Measurements from ENCODE around the gene DAG1. TPM values are rescaled to one million over a fixed set of nuclear protein-coding genes. Genes with fewer than 3 reads are reported as not detected.

The DAG1 gene
- total RNA-seq, 1 donor from 2014 or later, result 67.5 TPM

DNA sequence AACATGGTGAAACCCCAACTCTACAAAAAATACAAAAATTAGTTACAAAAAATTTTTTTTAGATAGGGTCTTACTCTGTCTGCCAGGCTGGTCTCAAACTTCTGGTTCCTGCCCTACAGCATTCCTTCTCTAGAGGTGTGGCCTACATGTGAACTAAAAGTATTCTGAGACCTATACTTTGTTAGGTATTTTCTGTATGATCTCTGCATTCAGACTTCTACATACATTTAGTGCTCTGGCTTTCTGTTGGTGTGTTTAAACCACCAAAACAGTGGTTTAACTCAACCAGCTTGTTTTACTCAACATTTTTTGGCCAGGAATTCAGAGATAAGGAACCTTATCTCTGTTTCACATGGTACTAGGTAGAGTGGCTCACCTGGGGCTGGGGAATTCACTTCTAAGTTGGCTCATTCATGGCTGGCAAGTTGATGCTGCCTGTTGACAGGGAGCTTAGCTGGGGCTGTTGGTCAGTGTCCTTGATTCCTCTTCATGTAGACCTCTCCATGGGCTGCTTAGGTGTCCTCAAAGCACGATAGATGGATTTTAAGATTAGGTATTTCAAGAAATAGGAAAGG, 42.8 kb downstream of the DAG1 start:
- H3K27me3 Mint-ChIP-seq (ENCODE audit: insufficient read depth, low read depth), result peaks cover 2% of the 10 kb centered on the region
- H3K27ac ChIP-seq, result no peak overlapping the region
- no peaks in the 10 kb centered on the region for H3K4me1 ChIP-seq
- TF ChIP-seq EZH2phosphoT487 (IDR thresholded peaks at IDR 0.05) (no peak), EZH2 (IDR thresholded peaks at IDR 0.05) (no peak)
- TF ChIP-seq, protein P1, sequence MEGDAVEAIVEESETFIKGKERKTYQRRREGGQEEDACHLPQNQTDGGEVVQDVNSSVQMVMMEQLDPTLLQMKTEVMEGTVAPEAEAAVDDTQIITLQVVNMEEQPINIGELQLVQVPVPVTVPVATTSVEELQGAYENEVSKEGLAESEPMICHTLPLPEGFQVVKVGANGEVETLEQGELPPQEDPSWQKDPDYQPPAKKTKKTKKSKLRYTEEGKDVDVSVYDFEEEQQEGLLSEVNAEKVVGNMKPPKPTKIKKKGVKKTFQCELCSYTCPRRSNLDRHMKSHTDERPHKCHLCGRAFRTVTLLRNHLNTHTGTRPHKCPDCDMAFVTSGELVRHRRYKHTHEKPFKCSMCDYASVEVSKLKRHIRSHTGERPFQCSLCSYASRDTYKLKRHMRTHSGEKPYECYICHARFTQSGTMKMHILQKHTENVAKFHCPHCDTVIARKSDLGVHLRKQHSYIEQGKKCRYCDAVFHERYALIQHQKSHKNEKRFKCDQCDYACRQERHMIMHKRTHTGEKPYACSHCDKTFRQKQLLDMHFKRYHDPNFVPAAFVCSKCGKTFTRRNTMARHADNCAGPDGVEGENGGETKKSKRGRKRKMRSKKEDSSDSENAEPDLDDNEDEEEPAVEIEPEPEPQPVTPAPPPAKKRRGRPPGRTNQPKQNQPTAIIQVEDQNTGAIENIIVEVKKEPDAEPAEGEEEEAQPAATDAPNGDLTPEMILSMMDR (IDR thresholded peaks at IDR 0.05), result no peak
- H3K79me2 ChIP-seq (ENCODE audit: low read depth), result peaks cover 32% of the 10 kb centered on the region
- DNase-seq (ENCODE audit: low spot score), result no peak
- H3K36me3 ChIP-seq, result peaks cover 10% of the 10 kb centered on the region
- no peak overlapping the region for H3K4me2 ChIP-seq
- peaks cover 33% of the 10 kb centered on the region for H3K36me3 Mint-ChIP-seq
- H3K4me3 ChIP-seq, result no peak overlapping the region
- peaks cover 2% of the 10 kb centered on the region for H3F3A ChIP-seq (ENCODE audit: low read depth)
- no peak overlapping the region for H2AFZ ChIP-seq (replicated peaks)
- H3K9ac ChIP-seq, result no peak overlapping the region
- H3K9me3 Mint-ChIP-seq, result no peaks in the 10 kb centered on the region
- no peaks in the 10 kb centered on the region for H3K4me1 Mint-ChIP-seq
- no peak overlapping the region for H3K27ac Mint-ChIP-seq
- H3K4me3 Mint-ChIP-seq, result no peak overlapping the region
- H4K20me1 ChIP-seq (ENCODE audit: low read depth), result peaks cover 24% of the 10 kb centered on the region
- H3K9me3 ChIP-seq (ENCODE audit: low read depth), result no peaks in the 10 kb centered on the region
- no peaks in the 10 kb centered on the region for H3K27me3 ChIP-seq

DNA sequence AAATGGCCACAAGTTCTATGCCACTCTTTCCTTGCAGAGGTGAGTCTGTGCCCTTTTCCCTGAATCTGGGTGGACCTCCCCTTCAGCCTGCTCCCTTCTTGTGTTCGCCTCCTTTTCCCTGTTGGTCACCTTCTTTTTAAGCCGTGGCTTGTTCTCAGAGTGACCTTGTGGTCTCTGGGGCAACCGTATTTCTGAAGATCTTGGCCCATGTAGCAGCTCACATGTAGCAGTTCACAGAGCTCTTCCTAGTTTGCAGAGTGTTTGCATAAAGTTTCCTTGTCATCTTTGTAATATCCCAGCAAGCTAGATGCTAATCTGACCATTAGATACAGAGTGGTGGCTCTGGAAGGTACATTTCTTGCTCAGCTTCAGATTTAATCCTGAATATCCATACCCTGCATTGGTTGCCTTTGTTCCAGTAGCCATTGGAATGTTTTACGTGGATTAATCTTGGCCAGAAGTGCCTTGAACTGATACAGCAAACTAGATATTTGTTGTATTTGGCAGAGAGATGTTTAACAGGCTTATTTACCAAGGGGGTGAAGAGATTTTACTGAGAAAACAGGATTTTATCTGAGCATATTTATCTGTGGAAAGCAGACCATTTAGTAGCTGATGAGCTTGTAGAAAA, 43.5 kb downstream of the DAG1 start:
- Histone ChIP-seq H4K20me1 (ENCODE audit: low read depth) (peaks cover 23% of the 10 kb centered on the region), H2AFZ (replicated peaks) (no peak overlapping the region), H3K4me1 (peaks cover 2% of the 10 kb centered on the region), H3K79me2 (ENCODE audit: low read depth) (peaks cover 32% of the 10 kb centered on the region), H3F3A (ENCODE audit: low read depth) (peaks cover 2% of the 10 kb centered on the region), H3K9ac (no peak overlapping the region), H3K4me2 (no peak overlapping the region), H3K9me3 (ENCODE audit: low read depth) (no peaks in the 10 kb centered on the region), H3K27me3 (no peaks in the 10 kb centered on the region), H3K27ac (no peak overlapping the region), H3K4me3 (no peak overlapping the region), H3K36me3 (peaks cover 10% of the 10 kb centered on the region)
- no peak for DNase-seq (ENCODE audit: low spot score)
- Mint-ChIP-seq H3K36me3 (peaks cover 35% of the 10 kb centered on the region), H3K27me3 (ENCODE audit: insufficient read depth, low read depth) (peaks cover 2% of the 10 kb centered on the region), H3K27ac (no peak overlapping the region), H3K4me3 (no peak overlapping the region), H3K4me1 (no peaks in the 10 kb centered on the region), H3K9me3 (no peaks in the 10 kb centered on the region)
- TF ChIP-seq EZH2 (IDR thresholded peaks at IDR 0.05) (no peak), EZH2phosphoT487 (IDR thresholded peaks at IDR 0.05) (no peak)
- TF ChIP-seq, protein P1 (IDR thresholded peaks at IDR 0.05), result no peak

DNA sequence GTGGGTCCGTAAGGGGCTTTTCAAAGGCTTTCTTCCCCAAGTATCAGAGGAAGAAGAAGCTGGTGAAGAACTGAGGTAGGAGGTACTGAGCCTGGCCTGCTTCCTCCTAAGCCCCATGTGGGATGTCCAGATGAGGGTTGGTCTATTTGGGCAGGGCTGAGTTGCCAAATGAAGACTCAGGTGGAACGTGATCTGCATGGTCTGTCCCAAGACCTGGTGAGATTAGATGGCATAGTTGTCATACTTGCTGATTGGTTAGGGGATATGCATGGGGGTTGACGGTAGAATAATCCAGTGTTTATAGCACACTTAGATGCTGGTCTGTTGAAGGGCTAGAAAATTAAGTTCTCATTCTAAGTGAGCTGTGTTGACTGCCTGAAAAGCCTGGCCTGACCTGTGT, 47.9 kb downstream of the DAG1 start:
- H3K9me3 Mint-ChIP-seq, result no peaks in the 10 kb centered on the region
- Histone ChIP-seq H3K4me3 (no peak overlapping the region), H2AFZ (replicated peaks) (no peak overlapping the region), H3F3A (ENCODE audit: low read depth) (peaks cover 2% of the 10 kb centered on the region), H3K79me2 (ENCODE audit: low read depth) (peaks cover 65% of the 10 kb centered on the region), H4K20me1 (ENCODE audit: low read depth) (peaks cover 34% of the 10 kb centered on the region), H3K9me3 (ENCODE audit: low read depth) (no peaks in the 10 kb centered on the region), H3K27me3 (no peaks in the 10 kb centered on the region), H3K4me2 (no peak overlapping the region), H3K4me1 (peaks cover 18% of the 10 kb centered on the region), H3K27ac (no peak overlapping the region), H3K9ac (no peak overlapping the region), H3K36me3 (no peaks in the 10 kb centered on the region)
- peaks cover 14% of the 10 kb centered on the region for H3K4me1 Mint-ChIP-seq
- no peak overlapping the region for H3K4me3 Mint-ChIP-seq
- H3K36me3 Mint-ChIP-seq, result peaks cover 45% of the 10 kb centered on the region
- H3K27me3 Mint-ChIP-seq (ENCODE audit: insufficient read depth, low read depth), result no peaks in the 10 kb centered on the region
- DNase-seq (ENCODE audit: low spot score), result no peak
- no peak for TF ChIP-seq EZH2 (IDR thresholded peaks at IDR 0.05)
- no peak for TF ChIP-seq EZH2phosphoT487 (IDR thresholded peaks at IDR 0.05)
- TF ChIP-seq, protein P1 (IDR thresholded peaks at IDR 0.05), result no peak
- H3K27ac Mint-ChIP-seq, result no peak overlapping the region
